SK-N-MC (cell line): Measurements from ENCODE around the gene DBR1.

ENCODE experiments used
- EZH2 ChIP-seq: fragments of 200-600 bp; sonication (generic); IDR thresholded peaks from one replicate; pipeline ENCODE4 v1.6.1; 2017; ENCODE audit warnings: antibody characterized with exemption
- POLR2AphosphoS5 ChIP-seq: IDR thresholded peaks from 2 replicates; pipeline ENCODE4 v1.6.1; 2012; ENCODE audit warnings: mild to moderate bottlenecking, low read depth, low read length, borderline replicate concordance

DNA sequence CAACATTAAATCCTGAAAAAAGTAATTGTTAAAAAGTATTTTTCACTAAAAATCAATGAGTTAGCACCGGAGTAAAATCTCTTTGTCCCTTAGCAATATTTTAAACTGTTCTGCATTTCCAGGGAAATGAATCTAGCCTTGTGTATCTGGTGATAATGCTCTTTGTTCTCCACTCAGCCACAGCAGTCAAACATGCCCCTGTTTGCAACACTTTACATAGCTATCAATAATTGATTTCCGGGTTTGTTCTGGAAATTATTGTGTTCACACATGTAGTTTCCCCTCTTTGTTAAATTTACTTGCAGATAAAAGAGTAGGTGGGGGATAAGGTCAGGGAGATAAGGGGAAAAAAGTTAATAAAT lies 38.9 kb downstream of the DBR1 start:
- TF ChIP-seq POLR2AphosphoS5 (no peak), EZH2 (no peak)
